SK-N-SH treated with all-trans-retinoic acid at 6 μM for 48 hours (cell line): ENCODE data around the gene RASSF1.

ENCODE experiments used
- BACH2 ChIP-seq: fragments of 250-450 bp; sonication (Bioruptor Pico); IDR thresholded peaks from 2 replicates; pipeline ENCODE4 v1.9.0; 2021; ENCODE audit warnings: mild to moderate bottlenecking, borderline replicate concordance
- ZC3H10 ChIP-seq: fragments of 250-450 bp; sonication (Bioruptor Pico); IDR thresholded peaks from 2 replicates; pipeline ENCODE4 v1.5.1; 2021; ENCODE audit warnings: mild to moderate bottlenecking, moderate library complexity
- ZFP30 ChIP-seq: fragments of 450-650 bp; formaldehyde crosslinking; IDR thresholded peaks from 2 replicates; pipeline ENCODE4 v1.5.0; 2022; ENCODE audit warnings: mild to moderate bottlenecking, moderate library complexity
- ZNF565 ChIP-seq: fragments of 450-650 bp; formaldehyde crosslinking; conservative IDR thresholded peaks from 2 replicates; pipeline ENCODE4 v1.5.0; 2020; ENCODE audit warnings: low read depth, mild to moderate bottlenecking, moderate library complexity
- TF ChIP-seq, protein P1 (sequence below): fragments of 250-450 bp; sonication (Bioruptor Pico); IDR thresholded peaks from 2 replicates; pipeline ENCODE4 v1.5.1; 2020; ENCODE audit warnings: low read depth, mild to moderate bottlenecking, moderate library complexity
- TF ChIP-seq, protein P2 (sequence below): fragments of 250-450 bp; sonication (Bioruptor Pico); IDR thresholded peaks from 2 replicates; pipeline ENCODE4 v1.8.0; 2020; ENCODE audit warnings: mild to moderate bottlenecking, moderate library complexity, borderline replicate concordance

DNA sequence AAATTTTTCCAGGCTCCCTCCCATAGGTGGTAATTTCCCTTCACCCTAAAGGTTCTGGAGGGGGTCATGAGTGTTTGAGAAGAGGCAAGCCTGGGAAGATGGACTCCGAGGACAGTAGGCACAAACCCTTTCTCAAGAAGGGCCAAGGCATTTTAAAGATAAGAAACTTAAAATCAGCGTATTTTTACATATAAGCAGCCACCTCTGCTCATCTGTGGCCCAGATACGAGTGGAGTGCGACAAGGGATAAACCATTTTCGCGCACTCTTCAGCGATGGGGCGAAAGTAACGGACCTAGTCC, 539 bp downstream of the RASSF1 start:
- TF ChIP-seq, protein P1, sequence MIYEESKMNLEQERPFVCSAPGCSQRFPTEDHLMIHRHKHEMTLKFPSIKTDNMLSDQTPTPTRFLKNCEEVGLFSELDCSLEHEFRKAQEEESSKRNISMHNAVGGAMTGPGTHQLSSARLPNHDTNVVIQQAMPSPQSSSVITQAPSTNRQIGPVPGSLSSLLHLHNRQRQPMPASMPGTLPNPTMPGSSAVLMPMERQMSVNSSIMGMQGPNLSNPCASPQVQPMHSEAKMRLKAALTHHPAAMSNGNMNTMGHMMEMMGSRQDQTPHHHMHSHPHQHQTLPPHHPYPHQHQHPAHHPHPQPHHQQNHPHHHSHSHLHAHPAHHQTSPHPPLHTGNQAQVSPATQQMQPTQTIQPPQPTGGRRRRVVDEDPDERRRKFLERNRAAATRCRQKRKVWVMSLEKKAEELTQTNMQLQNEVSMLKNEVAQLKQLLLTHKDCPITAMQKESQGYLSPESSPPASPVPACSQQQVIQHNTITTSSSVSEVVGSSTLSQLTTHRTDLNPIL (CRISPR knock-in tag): no peak
- TF ChIP-seq, protein P2, sequence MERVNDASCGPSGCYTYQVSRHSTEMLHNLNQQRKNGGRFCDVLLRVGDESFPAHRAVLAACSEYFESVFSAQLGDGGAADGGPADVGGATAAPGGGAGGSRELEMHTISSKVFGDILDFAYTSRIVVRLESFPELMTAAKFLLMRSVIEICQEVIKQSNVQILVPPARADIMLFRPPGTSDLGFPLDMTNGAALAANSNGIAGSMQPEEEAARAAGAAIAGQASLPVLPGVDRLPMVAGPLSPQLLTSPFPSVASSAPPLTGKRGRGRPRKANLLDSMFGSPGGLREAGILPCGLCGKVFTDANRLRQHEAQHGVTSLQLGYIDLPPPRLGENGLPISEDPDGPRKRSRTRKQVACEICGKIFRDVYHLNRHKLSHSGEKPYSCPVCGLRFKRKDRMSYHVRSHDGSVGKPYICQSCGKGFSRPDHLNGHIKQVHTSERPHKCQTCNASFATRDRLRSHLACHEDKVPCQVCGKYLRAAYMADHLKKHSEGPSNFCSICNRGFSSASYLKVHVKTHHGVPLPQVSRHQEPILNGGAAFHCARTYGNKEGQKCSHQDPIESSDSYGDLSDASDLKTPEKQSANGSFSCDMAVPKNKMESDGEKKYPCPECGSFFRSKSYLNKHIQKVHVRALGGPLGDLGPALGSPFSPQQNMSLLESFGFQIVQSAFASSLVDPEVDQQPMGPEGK (CRISPR knock-in tag): no peak
- TF ChIP-seq BACH2 (CRISPR knock-in tag) (no peak), ZFP30 (no peak), ZNF565 (CRISPR knock-in tag) (no peak), ZC3H10 (CRISPR knock-in tag) (no peak)
